HG03095 (cell line): Measurements from ENCODE around the gene TACR1.
"Not testable (repeated sequence)": the region's sequence is repeated elsewhere in the genome, so short reads cannot be mapped to it uniquely, and the experiment has no call there.

Source experiments
- ATAC-seq: cut with Tn5 transposase; IDR thresholded peaks from one replicate; pipeline ENCODE4 v1.9.1; 2021; ENCODE audit warnings: moderate library complexity; ENCODE audit not compliant: unreplicated experiment

Gene TACR1

DNA sequence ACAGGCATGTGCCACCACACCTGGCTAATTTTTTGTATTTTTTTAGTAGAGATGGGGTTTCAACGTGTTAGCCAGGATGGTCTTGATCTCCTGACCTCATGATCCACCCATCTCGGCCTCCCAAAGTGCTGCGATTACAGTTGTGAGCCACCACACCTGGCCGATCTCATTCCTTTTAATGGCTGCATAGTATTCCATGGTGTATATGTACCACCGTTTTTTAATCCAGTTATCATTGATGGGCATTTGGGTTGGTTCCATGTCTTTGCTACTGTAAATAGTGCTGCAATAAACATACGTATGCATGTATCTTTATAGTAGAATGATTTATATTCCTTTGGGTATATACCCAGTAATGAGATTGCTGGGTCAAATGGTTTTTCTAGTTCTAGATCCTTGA, 51.4 kb downstream of the TACR1 start:
- not testable (repeated sequence) for ATAC-seq

DNA sequence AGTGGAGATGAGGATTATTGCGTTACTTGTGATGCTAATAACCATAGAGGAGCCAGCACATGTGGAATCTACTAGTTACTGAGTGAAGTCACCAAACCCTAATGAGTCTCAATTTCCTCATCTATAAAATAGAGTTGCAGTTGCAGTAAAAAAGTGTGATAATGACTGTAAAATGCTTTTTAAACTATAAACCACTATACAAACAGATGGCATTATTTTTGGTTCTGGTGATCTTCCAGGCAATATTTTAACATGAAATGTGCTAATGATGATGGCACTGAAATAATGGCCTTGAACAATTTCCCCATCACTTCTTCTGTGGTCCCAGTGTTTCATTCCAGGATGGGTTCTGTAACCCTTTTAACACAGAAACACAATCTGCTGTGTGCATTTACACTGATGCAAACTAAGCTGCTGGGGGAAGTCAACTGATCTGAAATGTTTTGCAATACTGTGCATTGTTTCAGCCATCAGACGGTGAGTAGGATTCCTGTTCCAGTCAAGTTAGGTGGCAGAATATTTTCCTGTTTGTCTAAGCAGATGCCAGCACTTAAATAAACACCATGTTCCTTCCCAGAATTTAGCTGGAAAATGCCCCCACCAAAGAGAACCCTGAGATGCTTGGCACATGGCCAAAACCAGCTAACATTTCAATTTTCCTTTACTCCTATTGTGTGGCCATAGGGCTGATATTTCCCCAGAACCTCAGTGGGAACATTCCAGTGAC, 52.6 kb downstream of the TACR1 start:
- ATAC-seq: no peak

- ATAC-seq: not testable (repeated sequence)
Measured at GRCh38 chr2:75146221-75146605, 53.1 kb downstream of the TACR1 start.

GRCh38 chr2:75142081-75142480, 57.2 kb downstream of the TACR1 start:
- ATAC-seq: no peak

GRCh38 chr2:75140288-75140687, 59.0 kb downstream of the TACR1 start:
- ATAC-seq: no peak

DNA sequence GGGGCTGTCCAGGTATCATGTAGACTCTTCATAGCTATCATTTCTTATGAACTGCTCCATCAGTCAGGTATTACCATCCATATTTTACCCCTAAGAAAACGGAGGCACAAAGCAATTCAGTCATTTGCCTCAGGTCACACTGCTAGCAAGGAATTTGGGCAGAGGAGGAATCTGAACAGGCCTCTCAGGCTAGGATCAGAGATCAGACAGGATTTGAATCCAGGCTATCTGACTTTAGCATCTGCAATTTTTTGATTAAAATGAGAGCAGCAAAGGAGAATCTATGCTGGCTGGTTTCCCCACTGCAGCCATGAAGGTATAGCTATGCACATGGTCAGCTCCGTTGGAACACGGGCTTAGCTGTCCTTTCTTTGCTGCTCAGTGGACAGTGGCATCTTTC, 60.1 kb downstream of the TACR1 start:
- ATAC-seq: no peak

- ATAC-seq: no peak
Measured at GRCh38 chr2:75138528-75138927, 60.8 kb downstream of the TACR1 start.

- no peak for ATAC-seq
Measured at GRCh38 chr2:75135776-75136400, 63.4 kb downstream of the TACR1 start.

GRCh38 chr2:75134860-75135259, 64.5 kb downstream of the TACR1 start:
- ATAC-seq: no peak

DNA sequence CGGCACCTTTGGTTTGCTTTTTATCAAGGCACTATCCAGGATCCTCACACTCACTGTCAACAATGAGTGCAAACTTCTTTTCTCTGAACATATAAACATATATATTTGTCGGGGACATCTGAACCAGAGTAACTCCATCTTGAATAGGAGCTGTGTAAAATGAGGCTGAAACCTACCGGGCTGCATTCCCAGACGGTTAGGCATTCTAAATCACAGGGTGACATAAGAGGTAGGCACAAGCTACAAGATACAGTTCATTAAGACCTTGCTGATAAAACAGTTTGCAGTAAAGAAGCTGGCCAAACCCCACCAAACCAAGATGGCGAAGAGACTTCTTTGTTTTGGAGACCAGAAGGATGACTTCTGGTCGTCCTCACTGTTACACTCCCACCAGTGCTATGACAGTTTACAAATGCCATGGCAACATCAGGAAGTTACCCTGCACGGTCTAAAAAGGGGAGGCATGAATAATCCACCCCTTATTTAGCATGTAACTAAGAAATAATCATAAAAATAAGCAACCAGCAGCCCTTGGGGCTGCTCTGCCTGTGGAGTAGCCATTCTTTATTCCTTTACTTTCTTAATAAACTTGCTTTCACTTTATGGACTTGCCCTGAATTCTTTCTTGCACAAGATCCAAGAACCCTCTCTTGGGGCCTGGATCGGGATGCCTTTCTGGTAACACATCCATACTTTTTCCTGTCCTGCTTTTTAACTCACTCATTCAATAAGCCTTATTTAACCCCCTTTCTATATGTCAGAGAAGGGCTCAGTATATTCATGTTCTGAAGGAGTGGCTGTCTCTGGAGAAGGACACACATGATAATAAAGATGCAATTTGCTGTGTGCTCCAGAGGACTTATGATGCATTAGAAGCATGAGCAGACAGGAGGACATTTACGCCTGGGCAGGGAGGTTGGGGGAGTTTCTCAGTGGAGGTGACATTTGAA, 65.4 kb downstream of the TACR1 start:
- ATAC-seq: no peak

- no peak for ATAC-seq
Measured at GRCh38 chr2:75130171-75130570, 69.1 kb downstream of the TACR1 start.

GRCh38 chr2:75123876-75124275, 75.4 kb downstream of the TACR1 start:
- no peak for ATAC-seq

DNA sequence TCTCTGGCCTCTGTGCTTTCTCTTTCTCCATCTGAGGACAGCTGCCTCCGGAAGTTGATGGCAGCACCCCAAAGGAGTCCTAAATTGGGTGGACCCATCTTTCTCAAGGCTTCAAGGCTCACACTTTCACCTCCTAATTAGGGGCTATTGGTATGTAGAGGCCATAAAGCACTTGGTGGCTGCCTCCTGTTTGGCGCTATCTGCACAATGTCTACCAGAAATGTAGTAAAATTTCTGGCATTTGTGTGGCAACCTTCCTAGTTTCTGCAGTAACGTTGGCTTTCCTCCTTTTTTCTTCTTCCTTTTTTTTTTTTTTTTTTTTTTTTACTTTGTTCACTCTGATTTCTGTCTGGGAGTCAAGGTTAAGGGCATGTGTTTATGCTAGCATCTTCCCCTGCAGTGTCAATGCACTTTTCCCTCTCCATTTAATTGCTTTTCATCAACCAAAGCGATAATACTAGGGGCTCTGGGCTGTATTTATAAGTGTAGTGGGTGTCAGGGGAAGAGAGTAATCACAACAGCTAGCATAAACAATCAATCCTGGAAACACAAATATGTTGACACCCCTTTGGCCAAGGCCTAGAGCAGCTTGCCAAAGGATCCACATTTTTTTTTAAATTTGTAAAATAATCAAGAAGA, 86.0 kb downstream of the TACR1 start:
- no peak for ATAC-seq

DNA sequence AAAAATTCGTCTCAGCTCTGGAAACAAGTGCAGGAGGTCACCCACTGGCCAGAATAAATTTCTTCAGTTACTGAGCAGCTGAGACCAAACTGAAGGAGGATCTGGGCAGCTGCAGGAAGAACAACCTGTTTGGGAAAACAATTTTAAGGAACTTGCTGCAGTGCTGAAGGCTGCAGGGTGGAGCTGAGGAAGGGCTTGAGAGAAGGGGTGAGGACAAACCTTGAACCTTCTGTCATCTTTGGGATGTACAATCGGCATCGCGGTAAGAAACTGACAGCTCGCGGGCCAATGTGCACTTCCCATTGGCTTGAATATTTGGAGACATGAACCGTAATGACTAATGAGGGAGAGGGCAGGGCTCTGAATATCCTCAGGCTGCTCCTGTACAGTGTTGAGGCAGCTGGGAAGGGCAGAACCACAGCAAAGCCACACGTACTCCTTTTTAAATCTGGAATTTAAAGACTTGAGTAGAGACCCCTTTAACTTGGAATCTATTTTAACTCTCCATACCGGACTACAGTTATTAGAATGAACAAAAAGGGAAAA, 90.3 kb downstream of the TACR1 start:
- no peak for ATAC-seq

GRCh38 chr2:75102011-75102410, 97.3 kb downstream of the TACR1 start:
- no peak for ATAC-seq

DNA sequence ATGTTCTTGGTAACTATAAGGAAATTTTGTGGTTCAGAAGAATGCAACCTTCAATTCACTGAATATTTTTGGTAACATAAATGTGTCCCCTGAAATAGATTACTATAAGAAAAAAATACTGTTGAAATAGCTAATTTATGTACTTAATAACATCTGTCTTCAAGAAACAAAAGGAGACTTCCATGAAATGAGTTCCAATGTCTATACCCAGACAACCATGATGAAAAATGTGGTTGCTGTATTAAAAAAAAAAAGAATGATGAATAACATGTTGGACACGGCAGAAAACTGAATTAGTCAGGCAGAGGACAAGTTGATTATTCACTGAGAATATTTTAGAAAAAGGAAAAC, 98.5 kb downstream of the TACR1 start:
- no peak for ATAC-seq

DNA sequence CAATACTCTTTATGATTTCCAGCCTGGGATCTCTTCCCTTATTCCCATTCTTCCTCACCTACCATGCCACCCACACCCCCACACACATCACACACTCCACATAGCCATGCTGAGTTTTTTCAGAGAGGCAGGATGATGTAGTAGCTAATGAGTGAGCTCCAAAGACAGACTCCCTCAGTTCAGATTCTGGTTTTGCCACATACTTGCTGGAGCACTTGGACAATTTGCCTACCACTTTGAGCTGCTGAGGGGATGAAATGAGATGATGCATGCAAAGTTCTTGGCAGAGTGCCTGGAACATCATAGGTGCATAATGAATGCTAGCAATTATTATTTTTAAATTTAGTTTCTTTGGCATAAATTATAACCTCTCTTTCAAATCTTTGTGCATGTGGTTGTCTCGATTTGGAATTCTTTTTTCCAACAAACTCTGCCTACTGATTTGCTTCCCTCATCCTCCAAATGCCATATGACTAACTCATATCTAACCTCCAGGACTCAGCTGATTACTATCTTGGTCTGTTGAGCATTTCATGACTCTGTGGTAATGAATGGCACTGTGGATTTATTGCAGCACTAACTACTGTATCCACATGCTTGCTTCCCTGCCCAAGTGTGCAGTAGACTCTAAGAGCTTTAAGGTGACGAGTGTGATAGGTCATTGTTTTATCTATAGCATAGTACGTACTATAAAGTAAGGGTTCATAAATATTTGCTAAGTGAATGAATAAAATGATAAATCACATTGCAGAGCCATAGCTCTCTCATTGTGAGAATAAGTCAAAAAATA, 99.1 kb downstream of the TACR1 start:
- ATAC-seq: no peak

DNA sequence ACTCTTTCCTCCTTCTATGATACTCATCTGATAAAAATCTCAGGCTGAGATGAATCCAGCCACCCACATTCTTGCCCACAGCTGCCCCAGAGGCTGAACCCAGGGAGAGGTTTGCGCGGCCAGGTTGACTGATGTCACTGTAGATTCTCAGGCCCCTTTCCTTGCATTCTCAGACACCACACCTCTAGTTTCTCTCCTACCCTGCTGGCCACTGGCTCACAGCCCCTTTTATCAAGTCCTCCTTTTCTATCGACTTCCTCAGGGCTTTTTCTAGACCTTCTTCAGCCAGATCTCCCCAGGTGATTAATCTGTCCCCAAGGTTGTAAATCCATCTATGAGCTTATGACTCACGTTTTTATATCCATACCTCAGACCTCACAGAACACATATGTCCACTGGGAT, 99.8 kb downstream of the TACR1 start:
- no peak for ATAC-seq

GRCh38 chr2:75098856-75099255, 100.5 kb downstream of the TACR1 start:
- no peak for ATAC-seq

DNA sequence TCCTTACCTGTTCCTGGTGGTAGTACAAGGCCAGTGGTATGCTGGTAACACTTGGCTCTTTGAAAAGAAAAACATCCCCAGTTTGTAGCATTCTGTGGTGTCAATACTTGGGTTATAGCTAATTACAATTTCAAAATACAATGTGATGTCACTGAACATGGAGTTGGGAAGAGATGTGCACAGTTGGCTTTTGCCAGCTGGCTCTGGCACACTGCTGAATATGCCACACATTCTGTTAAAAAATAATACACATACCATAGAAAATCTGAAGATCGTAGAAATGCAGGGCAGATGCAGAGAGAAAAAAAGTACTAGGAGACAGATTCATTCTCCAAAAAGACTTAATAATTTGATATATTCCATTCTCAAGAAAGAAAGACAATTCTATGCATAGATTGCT, 101.5 kb downstream of the TACR1 start:
- ATAC-seq: no peak
